Measurements from ENCODE around the gene ABCC6. TPM values are rescaled to one million over a fixed set of nuclear protein-coding genes. Genes with fewer than 3 reads are reported as not detected.
A peak's percentile ranks its signal among the peaks of the same experiment; 100 is the strongest.
"Not testable (repeated sequence)": the region's sequence is repeated elsewhere in the genome, so short reads cannot be mapped to it uniquely, and the experiment has no call there.

The ABCC6 gene
- total RNA-seq, 1 donor from 2014 or later, result 0.53 TPM

GRCh38 chr16:16154281-16154951, 68.9 kb downstream of the ABCC6 start:
- no peak overlapping the region for H3K4me3 ChIP-seq
- intact Hi-C loops (cut with DNase I), result no loop called here
- H3K36me3 ChIP-seq, result no peaks in the 10 kb centered on the region
- H3K27me3 ChIP-seq, result no peaks in the 10 kb centered on the region
- H3K9me3 ChIP-seq, result peaks cover 4 to 8% of the 10 kb centered on the region in 2 donors
- DNase-seq (ENCODE audit: low spot score in 2 of 2), result no peak
- no peak for TF ChIP-seq CTCF (IDR thresholded peaks at IDR 0.05)
- H3K27ac ChIP-seq, result no peak overlapping the region
- peaks cover 4 to 13% of the 10 kb centered on the region in 2 donors for H3K4me1 ChIP-seq

GRCh38 chr16:16153000-16153399, 70.3 kb downstream of the ABCC6 start:
- H3K36me3 ChIP-seq; H3K4me3 ChIP-seq; H3K9me3 ChIP-seq; intact Hi-C loops (cut with DNase I); DNase-seq (ENCODE audit: low spot score in 2 of 2); H3K27ac ChIP-seq; H3K27me3 ChIP-seq: not testable (repeated sequence)
- H3K4me1 ChIP-seq, result peaks cover 4 to 13% of the 10 kb centered on the region in 2 donors

- TF ChIP-seq CTCF (IDR thresholded peaks at IDR 0.05), result no peak
- Histone ChIP-seq H3K27ac (no peak overlapping the region), H3K4me3 (no peak overlapping the region), H3K27me3 (no peaks in the 10 kb centered on the region), H3K9me3 (no peaks in the 10 kb centered on the region), H3K4me1 (peaks cover 4 to 13% of the 10 kb centered on the region in 2 donors), H3K36me3 (peaks cover 0 to 1% of the 10 kb centered on the region in 2 donors)
- no peak for DNase-seq (ENCODE audit: low spot score in 2 of 2)
- intact Hi-C loops (cut with DNase I), result no loop called here
These were observed 72.0 kb downstream of the ABCC6 start for GRCh38 chr16:16151315-16151714.

- intact Hi-C loops (cut with DNase I), result no loop called here
- Histone ChIP-seq H3K36me3 (peaks cover 0 to 3% of the 10 kb centered on the region in 2 donors), H3K27ac (no peak overlapping the region), H3K4me3 (no peak overlapping the region), H3K9me3 (no peaks in the 10 kb centered on the region), H3K27me3 (no peaks in the 10 kb centered on the region), H3K4me1 (peaks cover 4 to 13% of the 10 kb centered on the region in 2 donors)
- DNase-seq (ENCODE audit: low spot score in 2 of 2), result no peak
- TF ChIP-seq CTCF (IDR thresholded peaks at IDR 0.05), result no peak
These were observed 72.5 kb downstream of the ABCC6 start for GRCh38 chr16:16150878-16151152.

GRCh38 chr16:16150117-16150877, 73.0 kb downstream of the ABCC6 start:
- no peaks in the 10 kb centered on the region for H3K9me3 ChIP-seq
- H3K4me1 ChIP-seq, result peaks cover 4 to 13% of the 10 kb centered on the region in 2 donors
- peaks cover 0 to 3% of the 10 kb centered on the region in 2 donors for H3K36me3 ChIP-seq
- H3K27me3 ChIP-seq, result no peaks in the 10 kb centered on the region
- intact Hi-C loops (cut with DNase I), result no loop called here
- peak overlapping the region; percentile 35 to 43 for H3K27ac ChIP-seq
- H3K4me3 ChIP-seq, result no peak overlapping the region
- no peak for TF ChIP-seq CTCF (IDR thresholded peaks at IDR 0.05)
- DNase-seq (ENCODE audit: low spot score in 2 of 2), result peak in 1 of 2 donors; percentile 71

- Histone ChIP-seq H3K27ac (peak overlapping the region; percentile 35 to 43), H3K4me1 (peaks cover 4 to 13% of the 10 kb centered on the region in 2 donors), H3K4me3 (no peak overlapping the region), H3K27me3 (no peaks in the 10 kb centered on the region), H3K36me3 (peaks cover 0 to 3% of the 10 kb centered on the region in 2 donors), H3K9me3 (no peaks in the 10 kb centered on the region)
- no peak for TF ChIP-seq CTCF (IDR thresholded peaks at IDR 0.05)
- intact Hi-C loops (cut with DNase I), result no loop called here
- no peak for DNase-seq (ENCODE audit: low spot score in 2 of 2)
These were observed 73.6 kb downstream of the ABCC6 start for GRCh38 chr16:16149710-16150116.
